Panc1 (cell line): ENCODE results near the gene METTL2A.
"Not testable (repeated sequence)": the region's sequence is repeated elsewhere in the genome, so short reads cannot be mapped to it uniquely, and the experiment has no call there.

ENCODE experiments used
- SIN3A ChIP-seq: IDR thresholded peaks from 2 replicates; pipeline ENCODE4 v1.6.1; 2012; ENCODE audit warnings: low read depth, mild to moderate bottlenecking, low read length, moderate library complexity, borderline replicate concordance; ENCODE audit not compliant: insufficient read depth
- TF ChIP-seq, protein P1 (sequence below): fragments of 450-650 bp; IDR thresholded peaks from 2 replicates; pipeline ENCODE4 v1.5.1; 2017; ENCODE audit warnings: mild to moderate bottlenecking

DNA sequence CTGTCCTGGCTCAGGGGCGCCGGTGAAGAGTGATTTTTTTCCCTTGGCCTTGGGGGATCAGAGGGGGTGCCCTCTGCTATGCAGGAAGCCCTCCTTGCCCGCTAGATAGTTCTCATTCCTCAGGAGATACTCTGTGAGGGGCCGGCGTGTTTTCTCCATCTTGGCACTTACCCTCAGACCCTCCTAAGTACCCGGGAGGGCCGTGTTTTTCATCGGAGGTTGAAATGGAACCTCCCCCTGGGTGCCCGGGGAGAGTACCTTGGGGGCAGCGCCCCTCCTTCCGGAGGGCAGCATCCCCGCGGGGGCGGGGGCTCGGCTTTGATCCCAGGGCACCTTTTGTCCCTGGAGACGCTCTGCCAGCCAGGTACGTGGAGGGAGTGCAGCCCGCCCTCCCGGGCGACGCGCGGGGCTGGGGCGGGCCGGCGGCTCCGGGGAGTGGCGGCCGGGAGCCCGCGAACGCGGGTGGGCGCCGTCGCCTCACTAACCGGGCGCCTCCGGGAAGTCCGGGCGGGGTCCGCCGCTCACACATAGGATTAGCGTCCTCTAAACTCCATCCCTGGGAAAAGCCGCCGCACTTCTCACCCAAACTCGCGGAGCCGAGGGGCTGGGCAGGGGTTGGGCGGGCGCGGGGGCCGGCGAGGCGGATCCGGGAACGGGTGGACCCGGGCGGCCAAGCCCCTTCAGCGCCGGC, 54.2 kb downstream of the METTL2A start:
- TF ChIP-seq, protein P1, sequence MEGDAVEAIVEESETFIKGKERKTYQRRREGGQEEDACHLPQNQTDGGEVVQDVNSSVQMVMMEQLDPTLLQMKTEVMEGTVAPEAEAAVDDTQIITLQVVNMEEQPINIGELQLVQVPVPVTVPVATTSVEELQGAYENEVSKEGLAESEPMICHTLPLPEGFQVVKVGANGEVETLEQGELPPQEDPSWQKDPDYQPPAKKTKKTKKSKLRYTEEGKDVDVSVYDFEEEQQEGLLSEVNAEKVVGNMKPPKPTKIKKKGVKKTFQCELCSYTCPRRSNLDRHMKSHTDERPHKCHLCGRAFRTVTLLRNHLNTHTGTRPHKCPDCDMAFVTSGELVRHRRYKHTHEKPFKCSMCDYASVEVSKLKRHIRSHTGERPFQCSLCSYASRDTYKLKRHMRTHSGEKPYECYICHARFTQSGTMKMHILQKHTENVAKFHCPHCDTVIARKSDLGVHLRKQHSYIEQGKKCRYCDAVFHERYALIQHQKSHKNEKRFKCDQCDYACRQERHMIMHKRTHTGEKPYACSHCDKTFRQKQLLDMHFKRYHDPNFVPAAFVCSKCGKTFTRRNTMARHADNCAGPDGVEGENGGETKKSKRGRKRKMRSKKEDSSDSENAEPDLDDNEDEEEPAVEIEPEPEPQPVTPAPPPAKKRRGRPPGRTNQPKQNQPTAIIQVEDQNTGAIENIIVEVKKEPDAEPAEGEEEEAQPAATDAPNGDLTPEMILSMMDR = not testable (repeated sequence)
- TF ChIP-seq SIN3A = not testable (repeated sequence)
